Measurements from ENCODE around the gene SULT2B1.
A peak's percentile ranks its signal among the peaks of the same experiment; 100 is the strongest.

Gene SULT2B1

DNA sequence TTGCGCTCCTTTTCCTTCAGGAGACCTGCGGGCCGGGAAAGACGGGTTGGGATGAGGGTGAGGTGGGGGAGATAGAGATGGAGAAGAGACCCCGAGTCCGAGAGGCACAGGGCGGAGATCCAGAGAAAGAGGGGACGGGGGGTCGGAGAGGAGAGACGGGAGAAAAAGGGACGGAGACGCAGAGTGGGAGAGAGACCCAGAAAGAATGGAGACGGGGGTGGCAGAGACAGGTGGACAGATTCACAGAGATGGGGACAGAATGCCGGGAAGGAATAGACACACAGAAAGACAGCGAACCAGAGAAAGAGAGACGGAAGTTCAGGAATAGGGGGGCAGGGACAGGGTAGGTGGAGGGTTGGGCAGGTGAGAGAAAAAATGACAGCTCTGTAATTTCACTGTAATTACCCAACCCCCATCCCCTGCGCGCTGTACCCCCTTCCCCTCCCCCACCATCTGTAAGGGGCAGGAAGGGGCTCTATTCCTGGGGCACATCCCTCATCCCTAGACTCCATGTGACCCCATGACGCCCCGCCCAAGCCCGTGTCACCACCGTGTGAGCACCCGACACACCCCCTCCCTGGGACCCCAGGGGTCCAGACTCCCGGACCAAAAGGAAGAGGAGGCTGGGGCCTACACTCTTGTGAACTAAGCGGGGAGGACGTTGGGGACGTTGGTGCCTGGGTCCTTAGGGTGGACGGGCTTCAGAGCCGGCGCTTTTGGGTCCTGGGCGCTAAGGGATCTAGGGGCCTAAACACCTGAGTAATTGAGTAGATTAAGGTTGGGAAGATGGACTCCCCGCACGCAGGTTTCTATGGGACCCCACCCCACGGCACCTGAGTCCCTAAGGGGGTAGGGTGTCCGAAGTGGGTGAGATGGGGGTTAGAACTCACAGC lies 84.2 kb downstream of the SULT2B1 start:
- no peak for ATAC-seq
- peak overlapping the region; percentile 89 for H3K4me3 Mint-ChIP-seq
- H3K9me3 Mint-ChIP-seq: peaks cover 4% of the 10 kb centered on the region
- H3K27ac Mint-ChIP-seq: peak overlapping the region; percentile 96
- peaks cover 7% of the 10 kb centered on the region for H3K36me3 Mint-ChIP-seq
- no peaks in the 10 kb centered on the region for H3K27me3 Mint-ChIP-seq
- H3K4me1 Mint-ChIP-seq: peaks cover 58% of the 10 kb centered on the region

DNA sequence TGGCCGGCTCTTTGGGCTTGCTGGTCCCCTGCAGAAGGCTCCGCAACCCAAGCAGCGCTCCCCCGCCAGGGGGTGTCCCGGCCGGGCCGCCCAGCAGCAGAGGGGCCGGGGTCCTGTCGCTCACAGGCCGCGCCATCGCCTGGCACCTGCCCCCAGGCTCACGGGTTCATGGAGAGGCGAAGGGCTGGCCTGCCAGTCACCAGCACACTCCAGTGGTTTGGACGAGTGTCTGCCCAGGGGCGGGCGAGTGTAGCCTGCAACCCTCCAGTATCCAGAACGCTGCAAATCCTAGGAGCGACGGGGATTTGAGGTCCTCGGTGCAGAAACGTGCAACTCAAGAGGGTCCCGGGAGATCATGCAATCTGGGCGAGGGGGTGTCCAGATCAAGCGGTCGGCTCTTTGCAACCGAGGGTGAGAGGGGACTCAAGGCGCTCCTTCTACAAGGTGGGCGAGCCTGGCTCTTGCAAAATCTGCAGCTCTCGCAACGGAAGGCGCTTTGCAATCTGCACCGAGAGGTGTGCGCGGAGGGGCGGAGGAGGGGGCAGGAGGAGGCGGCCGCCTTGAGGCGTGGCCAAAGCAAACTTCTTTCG lies 85.0 kb downstream of the SULT2B1 start, which contains the start of gene DBP:
DBP (minus strand) TSS at position 521 of the 590 bp plus-strand sequence; CDS start at position 136, 385 bp downstream.
- peaks cover 4% of the 10 kb centered on the region for H3K9me3 Mint-ChIP-seq
- no peak for ATAC-seq
- H3K4me3 Mint-ChIP-seq: peak within 1 kb of the TSS; percentile 89
- H3K36me3 Mint-ChIP-seq: peaks cover 7% of the 10 kb centered on the region
- H3K27me3 Mint-ChIP-seq: no peaks in the 10 kb centered on the region
- peaks cover 58% of the 10 kb centered on the region for H3K4me1 Mint-ChIP-seq
- peak within 1 kb of the TSS; percentile 96 for H3K27ac Mint-ChIP-seq

DNA sequence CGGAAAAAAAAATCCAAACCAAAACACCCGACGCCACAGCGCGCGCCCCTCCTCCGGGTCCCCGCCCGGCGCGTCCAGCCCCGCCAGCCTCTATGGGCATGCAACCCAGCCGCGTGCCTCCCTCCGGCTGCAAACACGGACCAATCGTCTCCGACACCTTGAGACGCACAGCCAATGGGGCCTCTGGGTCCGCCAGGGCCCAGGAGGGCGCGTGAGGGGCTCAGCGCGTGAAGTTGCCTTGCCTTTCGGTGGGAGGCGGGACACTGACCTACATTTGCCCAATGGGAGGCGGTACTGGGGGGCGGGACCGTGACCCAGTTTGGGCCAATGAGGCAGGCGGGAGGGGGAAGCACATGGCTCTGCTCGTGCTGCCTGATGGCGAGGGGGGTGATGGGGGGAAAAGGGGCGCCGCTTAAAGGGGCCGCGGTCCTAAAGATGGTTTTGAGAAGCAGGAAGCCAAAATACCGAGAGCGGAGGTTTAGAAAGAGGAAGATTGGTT lies 85.5 kb downstream of the SULT2B1 start:
- Mint-ChIP-seq H3K27ac (peak overlapping the region; percentile 96), H3K9me3 (peaks cover 4% of the 10 kb centered on the region), H3K36me3 (peaks cover 7% of the 10 kb centered on the region), H3K4me1 (peaks cover 53% of the 10 kb centered on the region), H3K4me3 (peak overlapping the region; percentile 89), H3K27me3 (no peaks in the 10 kb centered on the region)
- ATAC-seq: peak; percentile 87

DNA sequence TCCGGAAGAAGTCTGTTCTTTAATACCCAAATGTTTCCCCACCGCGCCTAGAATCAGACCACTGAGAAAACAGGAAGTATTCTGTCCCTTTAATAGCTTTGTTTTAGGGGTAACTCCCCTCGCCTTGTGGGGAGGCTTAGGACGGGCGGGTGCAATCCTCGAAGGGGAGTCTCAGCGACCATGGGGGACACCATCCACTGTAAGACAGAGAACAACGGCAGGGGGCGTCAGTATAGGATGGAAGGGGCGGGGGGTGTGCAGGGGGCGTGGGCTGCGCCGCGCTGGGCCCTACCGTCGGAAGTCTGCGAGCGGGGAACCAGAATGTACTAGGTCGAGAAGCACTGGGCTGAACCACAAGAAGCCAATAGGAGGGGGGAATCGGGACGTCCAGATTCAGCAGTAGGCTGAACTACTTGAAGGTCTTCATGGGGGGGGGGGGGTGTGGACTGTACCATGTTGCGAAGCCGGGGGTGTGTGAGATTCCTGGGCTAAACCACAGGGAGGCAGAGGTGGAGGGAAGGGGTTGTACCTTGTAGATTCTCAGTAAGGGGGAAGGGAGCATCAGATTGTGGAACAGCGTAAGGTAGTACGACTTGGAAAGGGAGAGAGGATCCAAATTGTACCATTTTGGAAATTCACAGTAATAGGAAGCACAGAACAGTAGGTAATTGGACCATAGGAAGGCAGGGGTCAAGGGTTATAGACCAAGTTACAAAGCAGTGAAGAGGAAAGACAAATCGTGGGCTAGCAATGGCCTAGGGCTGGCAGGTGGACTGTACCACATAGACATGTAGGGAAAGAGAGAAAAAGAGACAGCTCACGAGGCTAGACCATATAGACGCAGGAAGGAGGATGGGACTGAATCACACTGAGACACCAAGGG lies 86.2 kb downstream of the SULT2B1 start:
- peaks cover 4% of the 10 kb centered on the region for H3K9me3 Mint-ChIP-seq
- H3K36me3 Mint-ChIP-seq: peaks cover 7% of the 10 kb centered on the region
- peak overlapping the region; percentile 89 for H3K4me3 Mint-ChIP-seq
- ATAC-seq: peak; percentile 49
- H3K27me3 Mint-ChIP-seq: no peaks in the 10 kb centered on the region
- H3K4me1 Mint-ChIP-seq: peaks cover 51% of the 10 kb centered on the region
- peak overlapping the region; percentile 96 for H3K27ac Mint-ChIP-seq

DNA sequence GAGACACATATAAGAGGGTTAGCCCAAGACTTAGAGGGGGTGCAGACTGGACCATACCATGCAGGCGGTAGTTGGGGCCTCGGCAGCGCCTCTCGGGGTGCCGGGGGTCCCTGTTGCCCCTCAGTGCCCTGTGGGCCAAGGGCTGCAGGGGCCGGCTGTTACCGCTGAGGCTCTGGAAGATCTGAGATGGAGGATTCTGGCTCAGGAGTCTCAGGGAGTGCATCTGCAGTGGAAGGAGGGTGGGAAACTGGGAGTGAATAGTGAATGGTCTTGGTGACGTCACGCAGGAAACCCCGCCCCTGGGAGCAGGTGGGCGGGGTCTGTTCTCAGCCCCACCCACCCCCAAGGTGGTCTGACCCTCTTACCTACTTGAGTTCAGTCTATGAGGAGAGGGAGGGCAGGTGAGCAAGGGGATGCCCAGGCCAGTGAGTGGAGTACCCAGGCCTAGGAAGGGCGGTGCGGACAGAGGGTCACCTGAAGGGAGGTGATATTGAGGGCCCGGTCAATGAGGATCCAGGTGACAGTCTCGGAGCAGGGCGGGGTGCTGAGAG lies 86.9 kb downstream of the SULT2B1 start:
- H3K27ac Mint-ChIP-seq: peak overlapping the region; percentile 96

DNA sequence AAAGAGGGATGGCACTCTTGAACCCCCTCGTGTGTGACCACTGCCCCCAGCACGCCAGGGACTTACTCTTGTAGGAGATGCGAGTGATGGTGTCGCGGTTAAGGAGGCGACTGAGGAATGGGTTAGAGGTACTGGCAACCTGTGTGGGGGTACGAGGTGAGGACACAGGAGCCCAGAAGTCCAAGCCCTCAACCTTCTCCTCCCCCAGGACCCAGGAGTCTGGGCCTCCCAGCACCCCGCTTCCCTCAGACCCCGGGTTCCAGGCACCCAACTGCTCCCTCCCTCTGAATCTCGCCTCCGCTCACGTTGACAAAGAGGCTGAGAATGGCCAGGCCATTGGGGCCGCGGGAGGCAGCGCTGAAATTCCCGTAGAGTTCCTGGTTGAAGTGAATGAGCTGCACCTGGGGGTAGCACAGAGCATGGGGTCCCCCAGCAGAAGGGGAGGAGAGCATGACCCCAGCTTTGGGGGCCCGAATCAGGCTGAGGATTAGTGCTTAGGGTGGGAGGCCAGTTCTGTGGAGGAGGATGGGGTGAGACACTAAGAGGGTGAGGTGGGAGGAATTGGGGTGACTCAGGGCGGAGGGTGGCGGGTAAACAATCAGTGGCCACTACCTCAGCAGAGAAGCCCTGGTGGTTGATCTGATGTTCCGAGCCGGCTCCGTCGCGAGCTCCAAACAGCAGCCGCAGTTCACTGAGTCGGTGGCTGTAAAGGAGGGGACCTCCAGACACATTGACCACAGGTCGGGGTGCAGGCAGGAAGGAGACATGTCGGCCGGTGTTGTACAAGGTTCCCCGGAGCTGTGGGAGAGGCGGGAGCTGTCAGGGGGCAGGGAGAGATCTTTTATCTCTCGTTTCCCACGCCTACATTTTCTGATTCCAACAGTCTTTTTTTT lies 87.8 kb downstream of the SULT2B1 start:
- peaks cover 4% of the 10 kb centered on the region for H3K9me3 Mint-ChIP-seq
- peak overlapping the region; percentile 4 for H3K4me3 Mint-ChIP-seq
- H3K27ac Mint-ChIP-seq: peak overlapping the region; percentile 96
- H3K4me1 Mint-ChIP-seq: peaks cover 43% of the 10 kb centered on the region
- peaks cover 7% of the 10 kb centered on the region for H3K36me3 Mint-ChIP-seq
- H3K27me3 Mint-ChIP-seq: no peaks in the 10 kb centered on the region
- ATAC-seq: no peak

More for the DNA sequence above, 86.9 kb downstream of the SULT2B1 start:
- peaks cover 7% of the 10 kb centered on the region for H3K36me3 Mint-ChIP-seq
- H3K4me3 Mint-ChIP-seq: peak overlapping the region; percentile 89
- peaks cover 4% of the 10 kb centered on the region for H3K9me3 Mint-ChIP-seq
- no peaks in the 10 kb centered on the region for H3K27me3 Mint-ChIP-seq
- ATAC-seq: no peak
- peaks cover 44% of the 10 kb centered on the region for H3K4me1 Mint-ChIP-seq

DNA sequence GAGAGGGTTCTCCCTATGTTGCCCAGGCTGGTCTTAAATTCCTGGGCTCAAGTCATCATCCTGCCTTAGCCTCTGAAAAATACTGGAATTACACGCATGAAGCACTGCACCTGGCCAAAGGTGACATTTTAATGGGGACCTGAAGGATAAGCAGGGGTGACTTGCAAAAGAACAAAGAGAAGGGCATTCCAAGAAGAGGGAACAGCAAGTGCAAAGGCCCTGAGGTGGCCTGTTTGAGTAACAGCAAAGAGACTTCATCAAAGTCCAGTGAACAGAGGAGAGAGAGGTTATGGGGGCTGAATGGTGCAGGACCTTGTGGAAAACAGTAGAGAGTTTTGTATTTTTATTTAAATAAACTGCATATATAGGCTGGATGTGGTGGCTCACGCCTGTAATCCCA lies 89.9 kb downstream of the SULT2B1 start:
- no peak for ATAC-seq
- H3K27ac Mint-ChIP-seq: no peak overlapping the region
- H3K4me3 Mint-ChIP-seq: no peak overlapping the region
- peaks cover 4% of the 10 kb centered on the region for H3K9me3 Mint-ChIP-seq
- H3K4me1 Mint-ChIP-seq: peaks cover 51% of the 10 kb centered on the region
- H3K36me3 Mint-ChIP-seq: peaks cover 7% of the 10 kb centered on the region
- H3K27me3 Mint-ChIP-seq: no peaks in the 10 kb centered on the region

DNA sequence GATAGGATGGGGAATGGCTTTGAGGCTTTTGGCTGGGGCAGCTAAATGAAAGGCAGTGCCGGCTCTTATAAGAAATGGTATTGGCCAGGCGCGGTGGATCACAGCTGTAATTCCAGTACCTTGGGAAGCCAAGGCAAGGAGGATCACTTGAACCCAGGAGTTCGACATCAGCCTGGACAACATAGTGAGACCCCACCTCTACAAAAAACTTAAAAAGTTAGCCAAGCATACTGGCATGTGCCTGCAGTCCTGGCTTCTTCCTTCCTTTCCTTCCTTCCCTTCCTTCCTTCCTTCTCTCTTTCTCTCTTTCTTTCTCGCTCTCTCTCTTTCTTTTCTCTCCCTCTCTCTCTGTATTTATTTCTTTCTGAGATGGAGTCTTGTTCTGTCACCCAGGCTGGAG lies 90.9 kb downstream of the SULT2B1 start:
- peaks cover 55% of the 10 kb centered on the region for H3K4me1 Mint-ChIP-seq
- no peak for ATAC-seq
- H3K27ac Mint-ChIP-seq: no peak overlapping the region
- H3K27me3 Mint-ChIP-seq: no peaks in the 10 kb centered on the region
- H3K4me3 Mint-ChIP-seq: no peak overlapping the region
- H3K9me3 Mint-ChIP-seq: peaks cover 4% of the 10 kb centered on the region
- peaks cover 7% of the 10 kb centered on the region for H3K36me3 Mint-ChIP-seq

DNA sequence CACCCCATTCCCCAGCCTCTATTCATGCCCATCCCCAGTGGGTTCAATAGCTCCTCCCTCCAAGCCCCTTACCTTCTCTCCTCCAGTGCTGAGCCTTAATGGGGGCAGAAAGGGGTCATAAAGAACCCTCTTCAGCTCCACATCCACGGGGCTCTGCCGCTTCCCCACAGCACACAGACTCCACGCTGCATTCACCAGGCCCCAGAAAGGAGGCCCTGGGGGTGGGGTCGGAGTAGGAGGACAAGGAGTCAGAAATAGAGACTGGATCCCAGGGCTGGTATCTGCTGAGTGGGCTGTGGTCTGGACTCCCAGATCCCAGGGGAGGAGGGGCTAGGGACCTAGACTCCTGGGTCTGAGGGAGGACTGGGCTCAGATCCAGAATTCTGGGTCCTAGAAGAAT lies 92.4 kb downstream of the SULT2B1 start:
- H3K27ac Mint-ChIP-seq: peak overlapping the region; percentile 83
- H3K9me3 Mint-ChIP-seq: no peaks in the 10 kb centered on the region
- no peaks in the 10 kb centered on the region for H3K36me3 Mint-ChIP-seq
- no peaks in the 10 kb centered on the region for H3K27me3 Mint-ChIP-seq
- ATAC-seq: no peak
- no peak overlapping the region for H3K4me3 Mint-ChIP-seq
- H3K4me1 Mint-ChIP-seq: peaks cover 48% of the 10 kb centered on the region

DNA sequence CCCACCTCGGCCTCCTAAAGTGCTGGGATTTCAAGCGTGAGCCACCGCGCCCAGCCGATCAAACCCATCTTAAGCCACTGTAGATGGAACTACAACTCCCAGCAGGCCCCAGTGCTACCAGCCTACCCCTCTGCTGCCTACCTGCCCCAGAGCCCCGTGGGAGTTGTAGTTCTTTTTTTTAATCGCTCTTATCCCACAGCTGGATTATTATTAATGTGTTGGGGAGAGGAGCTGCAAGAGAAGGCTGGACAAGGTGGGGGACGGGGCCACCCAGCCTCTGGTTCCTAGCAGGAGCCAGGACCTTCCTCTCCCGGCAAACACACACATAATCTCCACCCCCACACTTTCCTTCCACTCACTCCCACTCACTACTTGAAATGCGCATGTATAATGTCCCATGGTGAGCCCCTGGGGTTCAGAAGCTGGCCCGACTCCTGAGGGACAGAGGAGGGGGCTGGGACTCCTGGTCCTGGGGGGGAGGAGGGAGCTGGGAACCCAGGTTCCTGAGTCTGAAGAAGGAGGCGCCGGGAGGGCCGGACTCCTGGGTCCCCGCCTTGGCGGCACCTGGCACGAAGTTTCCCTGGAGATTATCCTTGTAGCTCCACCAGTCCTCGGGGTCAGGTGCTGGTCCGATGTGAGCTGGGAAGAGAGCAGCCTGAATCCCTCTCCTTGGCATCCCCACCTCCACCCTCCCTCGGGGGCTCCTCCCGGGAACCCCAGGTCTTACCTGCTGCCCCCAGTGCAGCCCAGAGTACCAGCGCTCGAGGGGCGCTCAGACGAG lies 93.1 kb downstream of the SULT2B1 start:
- H3K27me3 Mint-ChIP-seq: no peaks in the 10 kb centered on the region
- no peaks in the 10 kb centered on the region for H3K9me3 Mint-ChIP-seq
- peak overlapping the region; percentile 83 for H3K27ac Mint-ChIP-seq
- peak overlapping the region; percentile 95 for H3K4me3 Mint-ChIP-seq
- peaks cover 45% of the 10 kb centered on the region for H3K4me1 Mint-ChIP-seq
- H3K36me3 Mint-ChIP-seq: no peaks in the 10 kb centered on the region
- peak; percentile 83 for ATAC-seq

DNA sequence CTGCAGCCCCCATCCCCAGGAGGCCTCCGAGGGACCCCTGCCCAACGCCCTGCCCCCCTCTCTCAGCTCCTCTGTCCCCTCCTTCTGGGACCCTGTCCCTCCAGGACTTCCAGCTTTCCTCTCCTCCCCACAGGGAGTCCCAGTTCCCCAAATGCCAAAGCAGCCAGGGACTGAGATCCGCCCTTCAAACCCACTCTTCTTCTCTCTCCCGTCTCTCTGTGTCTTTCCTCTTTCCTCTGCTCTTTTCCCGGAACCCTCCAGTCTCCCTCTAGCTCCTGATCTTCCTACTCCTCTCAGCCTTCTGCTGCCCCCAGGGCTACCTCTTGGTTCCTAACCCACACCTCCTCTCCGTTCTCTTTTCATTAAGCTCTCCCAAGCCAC lies 93.6 kb downstream of the SULT2B1 start:
- H3K4me3 Mint-ChIP-seq: peak overlapping the region; percentile 95
- no peaks in the 10 kb centered on the region for H3K36me3 Mint-ChIP-seq
- no peaks in the 10 kb centered on the region for H3K9me3 Mint-ChIP-seq
- H3K4me1 Mint-ChIP-seq: peaks cover 45% of the 10 kb centered on the region
- ATAC-seq: no peak
- H3K27me3 Mint-ChIP-seq: no peaks in the 10 kb centered on the region
- peak overlapping the region; percentile 83 for H3K27ac Mint-ChIP-seq

DNA sequence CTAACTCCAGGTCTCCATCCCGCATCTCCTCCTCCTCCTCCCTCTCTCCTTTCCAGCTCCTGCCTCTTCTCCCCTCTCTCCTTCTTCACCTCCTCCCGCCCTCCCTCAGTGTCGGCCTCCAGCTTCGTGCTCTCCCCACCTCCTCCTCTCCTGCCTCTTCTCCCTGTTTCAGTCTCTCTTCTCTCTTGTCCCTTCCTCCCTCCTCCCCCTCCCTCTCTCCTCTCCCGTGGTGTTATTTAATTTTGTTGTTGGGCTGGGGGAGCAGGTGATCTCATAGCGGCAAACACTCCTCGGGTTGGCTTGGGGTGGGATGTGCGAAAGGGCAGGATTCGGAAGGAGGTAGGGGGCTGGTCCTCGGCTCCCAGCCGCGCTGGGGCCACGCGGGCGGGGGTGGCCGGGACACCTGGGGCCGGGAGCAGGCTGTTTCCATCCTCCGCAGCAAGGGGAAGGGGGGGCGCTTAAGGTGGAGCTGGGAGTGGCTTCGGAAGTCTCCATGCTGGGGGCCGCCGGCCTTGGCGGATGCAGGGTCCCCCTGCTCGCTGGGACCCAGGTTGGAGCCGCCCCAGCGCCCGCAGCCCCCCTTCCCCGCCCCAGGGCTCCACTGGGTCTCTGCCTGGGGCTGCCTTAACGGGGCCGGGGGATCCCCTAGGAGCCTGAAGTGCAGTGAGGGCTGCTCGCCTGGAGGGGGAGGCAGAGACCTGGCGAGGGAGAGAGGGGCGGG lies 94.2 kb downstream of the SULT2B1 start, which contains the start of gene CA11:
CA11 (minus strand) TSS at position 187 of the 721 bp plus-strand sequence. CDS start 555 bp downstream, outside the sequence.
- Mint-ChIP-seq H3K4me1 (peaks cover 45% of the 10 kb centered on the region), H3K27me3 (no peaks in the 10 kb centered on the region), H3K4me3 (peak within 1 kb of the TSS; percentile 95), H3K36me3 (no peaks in the 10 kb centered on the region), H3K27ac (peak within 1 kb of the TSS; percentile 83), H3K9me3 (no peaks in the 10 kb centered on the region)
- ATAC-seq: peak; percentile 92

Measured in stimulated activated memory B cell treated with anti-CD40 and anti-IgM and Interleukin-4, amounts not matched to agents 10 μg/mL and 1 μg/mL and 100 μg/mL, for 72 hours (primary cell).